Thyroid gland (tissue), 4 donors: ENCODE results near the gene CTIF.

Source experiments
- POLR2A ChIP-seq, 2 donors: fragments of 450-650 bp; IDR thresholded peaks; one replicate each; pipeline ENCODE4 v1.6.1; 2017; ENCODE audit warnings: antibody characterized with exemption in 2 of 2, mild to moderate bottlenecking in 2 of 2, moderate library complexity in 1 of 2
- TF ChIP-seq, protein P1 (sequence below), 6 experiments: fragments of 200-600 bp in 3 of 6; fragments of 450-650 bp in 3 of 6; sonication (generic) in 3 of 6; IDR thresholded peaks; one replicate each; pipeline ENCODE4 v1.5.1; 2016 to 2019; ENCODE audit warnings: antibody characterized with exemption in 6 of 6, mild to moderate bottlenecking in 2 of 6, inconsistent platforms in 1 of 6, moderate library complexity in 1 of 6

GRCh38 chr18:48669180-48669675, 130.4 kb downstream of the CTIF start:
- TF ChIP-seq, protein P1, sequence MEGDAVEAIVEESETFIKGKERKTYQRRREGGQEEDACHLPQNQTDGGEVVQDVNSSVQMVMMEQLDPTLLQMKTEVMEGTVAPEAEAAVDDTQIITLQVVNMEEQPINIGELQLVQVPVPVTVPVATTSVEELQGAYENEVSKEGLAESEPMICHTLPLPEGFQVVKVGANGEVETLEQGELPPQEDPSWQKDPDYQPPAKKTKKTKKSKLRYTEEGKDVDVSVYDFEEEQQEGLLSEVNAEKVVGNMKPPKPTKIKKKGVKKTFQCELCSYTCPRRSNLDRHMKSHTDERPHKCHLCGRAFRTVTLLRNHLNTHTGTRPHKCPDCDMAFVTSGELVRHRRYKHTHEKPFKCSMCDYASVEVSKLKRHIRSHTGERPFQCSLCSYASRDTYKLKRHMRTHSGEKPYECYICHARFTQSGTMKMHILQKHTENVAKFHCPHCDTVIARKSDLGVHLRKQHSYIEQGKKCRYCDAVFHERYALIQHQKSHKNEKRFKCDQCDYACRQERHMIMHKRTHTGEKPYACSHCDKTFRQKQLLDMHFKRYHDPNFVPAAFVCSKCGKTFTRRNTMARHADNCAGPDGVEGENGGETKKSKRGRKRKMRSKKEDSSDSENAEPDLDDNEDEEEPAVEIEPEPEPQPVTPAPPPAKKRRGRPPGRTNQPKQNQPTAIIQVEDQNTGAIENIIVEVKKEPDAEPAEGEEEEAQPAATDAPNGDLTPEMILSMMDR (IDR thresholded peaks at IDR 0.05): no peak
- TF ChIP-seq POLR2A (IDR thresholded peaks at IDR 0.05): no peak
